ENCODE measurements around the gene GPR141. TPM values are rescaled to one million over a fixed set of nuclear protein-coding genes. Genes with fewer than 3 reads are reported as not detected.

GPR141 gene
- total and polyA plus RNA-seq, 3 experiments from 2014 or later, result 1.1 TPM; not detected in 2

- Histone ChIP-seq H3K27ac (ENCODE audit: low read depth, low read length) (no peak overlapping the region), H3K9me3 (ENCODE audit: low read length) (no peaks in the 10 kb centered on the region), H3K27me3 (ENCODE audit: insufficient read depth, low read length, poor library complexity, severe bottlenecking) (no peaks in the 10 kb centered on the region), H3K4me3 (ENCODE audit: low read length) (no peak overlapping the region), H3K4me1 (ENCODE audit: insufficient read depth, low read length) (no peaks in the 10 kb centered on the region), H3K36me3 (ENCODE audit: insufficient read depth, low read length) (no peaks in the 10 kb centered on the region)
- DNase-seq, result no peak
- POLR2A ChIA-PET, result no interaction called here
- Mint-ChIP-seq H3K27ac (no peak overlapping the region), H3K4me3 (no peak overlapping the region), H3K27me3 (peaks cover 2 to 3% of the 10 kb centered on the region in 2 donors), H3K36me3 (no peaks in the 10 kb centered on the region), H3K4me1 (no peaks in the 10 kb centered on the region), H3K9me3 (no peaks in the 10 kb centered on the region)
- CTCF ChIA-PET, result interaction anchor here (1.4 kb wide), 1 partner anchor 48 kb away, joined by 3 read pairs; no protein-coding TSS in a partner anchor
These were observed 10.6 kb upstream of the GPR141 start for GRCh38 chr7:37672926-37673325.

DNA sequence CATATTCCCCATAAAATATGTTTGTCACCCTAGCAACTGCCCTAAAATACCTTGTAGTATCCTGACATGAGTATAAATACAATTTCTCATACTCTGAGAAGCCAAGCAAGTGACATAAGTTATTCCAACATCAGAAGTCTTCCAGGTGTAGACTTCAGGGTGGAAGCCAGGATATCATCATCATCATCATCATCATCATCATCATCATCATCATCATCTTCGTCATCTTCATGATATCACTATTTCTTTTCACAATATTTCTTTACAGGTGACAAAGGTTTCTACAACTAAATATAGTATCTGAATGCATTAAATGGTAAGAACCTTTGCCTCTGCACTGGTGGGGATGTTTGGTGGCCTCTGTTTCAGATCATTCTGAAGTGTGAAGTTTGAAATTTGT is 10.0 kb upstream of the GPR141 start:
- no peaks in the 10 kb centered on the region for H3K9me3 Mint-ChIP-seq
- no peak overlapping the region for H3K4me3 ChIP-seq (ENCODE audit: low read length)
- H3K4me3 Mint-ChIP-seq, result no peak overlapping the region
- H3K27me3 ChIP-seq (ENCODE audit: insufficient read depth, low read length, poor library complexity, severe bottlenecking), result no peaks in the 10 kb centered on the region
- H3K36me3 ChIP-seq (ENCODE audit: insufficient read depth, low read length), result no peaks in the 10 kb centered on the region
- no peaks in the 10 kb centered on the region for H3K4me1 ChIP-seq (ENCODE audit: insufficient read depth, low read length)
- DNase-seq, result no peak
- H3K4me1 Mint-ChIP-seq, result no peaks in the 10 kb centered on the region
- H3K27ac Mint-ChIP-seq, result no peak overlapping the region
- POLR2A ChIA-PET, result no interaction called here
- H3K36me3 Mint-ChIP-seq, result no peaks in the 10 kb centered on the region
- peaks cover 0 to 2% of the 10 kb centered on the region in 2 donors for H3K27me3 Mint-ChIP-seq
- CTCF ChIA-PET, result interaction anchor here (1.4 kb wide), 1 partner anchor 48 kb away, joined by 3 read pairs; no protein-coding TSS in a partner anchor
- H3K9me3 ChIP-seq (ENCODE audit: low read length), result no peaks in the 10 kb centered on the region
- no peak overlapping the region for H3K27ac ChIP-seq (ENCODE audit: low read depth, low read length)

GRCh38 chr7:37674531-37674930 is 9.0 kb upstream of the GPR141 start:
- no peaks in the 10 kb centered on the region for H3K27me3 ChIP-seq (ENCODE audit: insufficient read depth, low read length, poor library complexity, severe bottlenecking)
- H3K4me3 ChIP-seq (ENCODE audit: low read length), result no peak overlapping the region
- H3K9me3 Mint-ChIP-seq, result no peaks in the 10 kb centered on the region
- POLR2A ChIA-PET, result no interaction called here
- no peaks in the 10 kb centered on the region for H3K4me1 Mint-ChIP-seq
- CTCF ChIA-PET, result no interaction called here
- H3K36me3 ChIP-seq (ENCODE audit: insufficient read depth, low read length), result no peaks in the 10 kb centered on the region
- H3K36me3 Mint-ChIP-seq, result no peaks in the 10 kb centered on the region
- no peaks in the 10 kb centered on the region for H3K4me1 ChIP-seq (ENCODE audit: insufficient read depth, low read length)
- no peak overlapping the region for H3K4me3 Mint-ChIP-seq
- no peak overlapping the region for H3K27ac Mint-ChIP-seq
- no peak for DNase-seq
- H3K9me3 ChIP-seq (ENCODE audit: low read length), result no peaks in the 10 kb centered on the region
- H3K27me3 Mint-ChIP-seq, result peaks cover 0 to 2% of the 10 kb centered on the region in 2 donors
- no peak overlapping the region for H3K27ac ChIP-seq (ENCODE audit: low read depth, low read length)

GRCh38 chr7:37675749-37676148 is 7.8 kb upstream of the GPR141 start:
- H3K27ac Mint-ChIP-seq, result no peak overlapping the region
- no peak overlapping the region for H3K4me3 ChIP-seq (ENCODE audit: low read length)
- H3K4me1 Mint-ChIP-seq, result no peaks in the 10 kb centered on the region
- no peaks in the 10 kb centered on the region for H3K27me3 ChIP-seq (ENCODE audit: insufficient read depth, low read length, poor library complexity, severe bottlenecking)
- no peak overlapping the region for H3K27ac ChIP-seq (ENCODE audit: low read depth, low read length)
- DNase-seq, result no peak
- POLR2A ChIA-PET, result no interaction called here
- CTCF ChIA-PET, result no interaction called here
- H3K4me3 Mint-ChIP-seq, result no peak overlapping the region
- H3K36me3 ChIP-seq (ENCODE audit: insufficient read depth, low read length), result no peaks in the 10 kb centered on the region
- no peaks in the 10 kb centered on the region for H3K9me3 ChIP-seq (ENCODE audit: low read length)
- peaks cover 0 to 5% of the 10 kb centered on the region in 2 donors for H3K27me3 Mint-ChIP-seq
- H3K4me1 ChIP-seq (ENCODE audit: insufficient read depth, low read length), result no peaks in the 10 kb centered on the region
- no peaks in the 10 kb centered on the region for H3K36me3 Mint-ChIP-seq
- H3K9me3 Mint-ChIP-seq, result no peaks in the 10 kb centered on the region

DNA sequence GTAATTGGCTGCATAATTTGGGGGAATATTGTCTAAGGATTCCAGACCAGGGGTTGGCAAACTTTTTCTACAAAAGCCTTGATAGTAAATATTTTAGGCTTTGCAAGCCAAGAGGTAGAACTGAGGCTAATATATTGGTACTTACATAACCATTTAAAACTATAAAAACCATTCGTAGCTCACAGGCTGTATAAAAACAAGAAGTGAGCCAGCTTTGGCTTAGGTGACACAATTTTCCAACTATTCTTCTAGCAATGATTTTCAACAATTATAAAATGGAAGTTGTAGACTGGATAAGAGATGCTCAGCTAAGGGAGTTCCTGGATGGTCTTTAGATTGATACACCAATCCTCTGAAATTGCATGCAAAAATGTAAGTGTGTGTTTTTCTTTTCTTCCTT is 1.4 kb downstream of the GPR141 start:
- no peaks in the 10 kb centered on the region for H3K4me1 ChIP-seq (ENCODE audit: insufficient read depth, low read length)
- Mint-ChIP-seq H3K27me3 (peaks cover 11 to 14% of the 10 kb centered on the region in 2 donors), H3K9me3 (no peaks in the 10 kb centered on the region), H3K4me1 (peaks cover 0 to 4% (median 3%) of the 10 kb centered on the region in 3 donors), H3K27ac (no peak overlapping the region), H3K4me3 (peak overlapping the region in 3 of 7 donors; percentile 36 to 68 (median 53)), H3K36me3 (no peaks in the 10 kb centered on the region)
- no peak overlapping the region for H3K27ac ChIP-seq (ENCODE audit: low read depth, low read length)
- no peaks in the 10 kb centered on the region for H3K27me3 ChIP-seq (ENCODE audit: insufficient read depth, low read length, poor library complexity, severe bottlenecking)
- H3K36me3 ChIP-seq (ENCODE audit: insufficient read depth, low read length), result no peaks in the 10 kb centered on the region
- DNase-seq, result no peak
- ChIA-PET CTCF (no interaction called here), POLR2A (no interaction called here)
- H3K9me3 ChIP-seq (ENCODE audit: low read length), result no peaks in the 10 kb centered on the region
- no peak overlapping the region for H3K4me3 ChIP-seq (ENCODE audit: low read length)

GRCh38 chr7:37686556-37687345 is 3.2 kb downstream of the GPR141 start:
- no peaks in the 10 kb centered on the region for H3K36me3 ChIP-seq (ENCODE audit: insufficient read depth, low read length)
- ChIA-PET CTCF (no interaction called here), POLR2A (no interaction called here)
- H3K9me3 ChIP-seq (ENCODE audit: low read length), result no peaks in the 10 kb centered on the region
- H3K9me3 Mint-ChIP-seq, result peaks cover 0 to 3% (median 0%) of the 10 kb centered on the region in 5 donors
- no peak overlapping the region for H3K27ac ChIP-seq (ENCODE audit: low read depth, low read length)
- no peaks in the 10 kb centered on the region for H3K36me3 Mint-ChIP-seq
- no peaks in the 10 kb centered on the region for H3K27me3 ChIP-seq (ENCODE audit: insufficient read depth, low read length, poor library complexity, severe bottlenecking)
- peak overlapping the region in 1 of 7 donors; percentile 8 for H3K4me3 Mint-ChIP-seq
- no peaks in the 10 kb centered on the region for H3K4me1 ChIP-seq (ENCODE audit: insufficient read depth, low read length)
- no peak overlapping the region for H3K4me3 ChIP-seq (ENCODE audit: low read length)
- DNase-seq, result no peak
- H3K27ac Mint-ChIP-seq, result no peak overlapping the region
- peaks cover 0 to 4% (median 3%) of the 10 kb centered on the region in 3 donors for H3K4me1 Mint-ChIP-seq
- peaks cover 8 to 11% of the 10 kb centered on the region in 2 donors for H3K27me3 Mint-ChIP-seq

DNA sequence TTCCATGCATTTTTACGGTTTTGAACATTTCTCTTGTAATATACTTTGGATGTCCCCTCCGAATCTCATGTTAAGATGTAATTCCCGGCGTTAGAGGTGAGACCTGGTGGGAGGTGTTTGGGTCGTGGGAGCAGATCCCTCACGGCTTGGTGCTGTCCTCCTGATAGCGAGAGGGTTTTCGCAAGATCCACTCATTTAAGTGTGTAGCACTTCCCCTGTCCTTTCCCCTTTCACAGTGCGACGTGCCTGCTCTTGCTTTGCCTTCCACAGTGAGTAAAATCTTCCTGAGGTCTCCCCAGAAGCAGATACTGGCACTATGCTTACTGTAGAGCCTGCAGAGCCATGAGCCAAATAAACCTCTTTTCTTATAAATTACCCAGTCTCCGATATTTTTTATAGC is 6.6 kb downstream of the GPR141 start:
- Histone ChIP-seq H3K27ac (ENCODE audit: low read depth, low read length) (no peak overlapping the region), H3K9me3 (ENCODE audit: low read length) (no peaks in the 10 kb centered on the region), H3K4me3 (ENCODE audit: low read length) (no peak overlapping the region), H3K36me3 (ENCODE audit: insufficient read depth, low read length) (no peaks in the 10 kb centered on the region), H3K4me1 (ENCODE audit: insufficient read depth, low read length) (no peaks in the 10 kb centered on the region), H3K27me3 (ENCODE audit: insufficient read depth, low read length, poor library complexity, severe bottlenecking) (no peaks in the 10 kb centered on the region)
- Mint-ChIP-seq H3K9me3 (peaks cover 0 to 4% (median 0%) of the 10 kb centered on the region in 5 donors), H3K4me1 (no peaks in the 10 kb centered on the region), H3K27me3 (peaks cover 6 to 12% of the 10 kb centered on the region in 2 donors), H3K4me3 (peak overlapping the region in 1 of 7 donors; percentile 77), H3K27ac (no peak overlapping the region), H3K36me3 (no peaks in the 10 kb centered on the region)
- ChIA-PET CTCF (no interaction called here), POLR2A (no interaction called here)
- DNase-seq, result no peak

DNA sequence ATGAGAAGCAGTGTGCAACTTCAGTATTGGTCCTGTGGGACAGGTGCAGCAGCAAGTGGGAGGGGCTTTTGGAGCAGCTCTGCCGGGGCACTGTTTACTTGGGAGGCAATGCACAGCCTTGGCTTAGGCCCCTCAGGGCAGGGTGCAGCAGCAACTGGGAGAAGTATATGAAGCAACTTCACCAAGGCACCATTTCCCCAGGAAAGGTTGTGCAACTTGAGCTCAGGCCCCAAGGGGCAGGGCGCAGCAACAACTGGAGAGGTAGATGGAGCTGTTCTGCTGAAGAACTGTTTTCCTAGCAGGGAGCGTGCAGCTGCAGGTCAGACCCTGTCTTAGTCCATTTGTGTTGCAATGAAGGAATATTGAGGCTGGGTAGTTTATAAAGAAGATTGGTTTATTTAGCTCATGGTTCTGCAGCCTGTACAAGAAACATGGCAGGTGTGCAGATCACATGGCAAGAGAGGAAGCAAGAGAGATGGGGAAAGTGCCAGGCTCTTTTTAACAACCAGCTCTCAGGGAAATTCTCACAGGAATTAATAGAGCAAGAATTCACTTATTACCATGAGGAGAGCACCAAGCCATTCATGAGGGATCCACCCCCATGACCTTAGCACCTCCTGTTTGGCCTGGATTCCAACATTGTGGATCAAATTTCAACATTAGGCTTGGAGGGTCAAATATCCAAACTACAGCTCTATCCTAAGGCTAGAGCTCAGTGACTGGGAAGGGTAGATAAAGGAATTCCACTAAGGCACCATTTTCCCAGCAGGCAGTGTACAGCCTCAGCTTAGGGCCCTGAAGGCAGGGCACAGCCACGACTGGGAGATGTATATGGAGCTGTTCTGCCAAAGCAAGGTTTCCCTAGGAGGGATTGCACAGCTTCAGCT is 10.9 kb downstream of the GPR141 start:
- H3K9me3 ChIP-seq (ENCODE audit: low read length), result no peaks in the 10 kb centered on the region
- Mint-ChIP-seq H3K36me3 (no peaks in the 10 kb centered on the region), H3K27ac (no peak overlapping the region), H3K4me1 (no peaks in the 10 kb centered on the region), H3K27me3 (peaks cover 3 to 16% of the 10 kb centered on the region in 2 donors), H3K9me3 (peaks cover 0 to 4% (median 0%) of the 10 kb centered on the region in 5 donors), H3K4me3 (no peak overlapping the region)
- no peaks in the 10 kb centered on the region for H3K4me1 ChIP-seq (ENCODE audit: insufficient read depth, low read length)
- ChIA-PET POLR2A (no interaction called here), CTCF (no interaction called here)
- H3K4me3 ChIP-seq (ENCODE audit: low read length), result no peak overlapping the region
- no peak overlapping the region for H3K27ac ChIP-seq (ENCODE audit: low read depth, low read length)
- H3K27me3 ChIP-seq (ENCODE audit: insufficient read depth, low read length, poor library complexity, severe bottlenecking), result no peaks in the 10 kb centered on the region
- no peak for DNase-seq
- no peaks in the 10 kb centered on the region for H3K36me3 ChIP-seq (ENCODE audit: insufficient read depth, low read length)

All from CD8-positive, alpha-beta memory T cell (primary cell).